OCI-LY7 (cell line): ENCODE measurements around the gene PCDH9.

ENCODE experiments used
- EZH2phosphoT487 ChIP-seq: fragments of 200-600 bp; sonication (generic); IDR thresholded peaks from 2 replicates; pipeline ENCODE4 v1.6.1; 2018; ENCODE audit warnings: low read depth, borderline replicate concordance, mild to moderate bottlenecking, mixed run types, antibody characterized with exemption, low read length, moderate library complexity, mixed read lengths
- TF ChIP-seq, protein P1 (sequence below): fragments of 200-600 bp; sonication (generic); conservative IDR thresholded peaks from 2 replicates; pipeline ENCODE4 v1.5.1; 2014; ENCODE audit warnings: mild to moderate bottlenecking, antibody characterized with exemption, low read length, moderate library complexity, mixed read lengths

DNA sequence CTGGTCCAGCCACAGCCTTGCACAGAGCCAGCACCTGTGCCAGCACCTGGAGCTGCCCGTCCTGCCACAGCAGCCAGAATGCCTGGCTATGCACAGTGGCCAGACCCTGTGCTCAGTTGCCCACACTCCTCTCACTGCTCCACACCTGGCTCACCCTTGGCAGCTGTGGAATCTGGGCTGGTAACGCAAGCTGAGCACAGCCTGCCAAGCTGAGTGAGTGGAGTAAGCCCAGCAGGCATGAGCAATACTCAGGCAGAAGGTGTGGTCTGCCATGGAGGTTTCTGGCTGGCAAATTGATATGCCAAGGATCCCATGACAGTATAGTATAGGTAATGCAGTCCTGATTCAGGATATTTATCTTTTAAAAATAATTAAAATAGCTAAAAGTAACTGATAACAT, 122.2 kb downstream of the PCDH9 start:
- TF ChIP-seq EZH2phosphoT487, result no peak
- TF ChIP-seq, protein P1, sequence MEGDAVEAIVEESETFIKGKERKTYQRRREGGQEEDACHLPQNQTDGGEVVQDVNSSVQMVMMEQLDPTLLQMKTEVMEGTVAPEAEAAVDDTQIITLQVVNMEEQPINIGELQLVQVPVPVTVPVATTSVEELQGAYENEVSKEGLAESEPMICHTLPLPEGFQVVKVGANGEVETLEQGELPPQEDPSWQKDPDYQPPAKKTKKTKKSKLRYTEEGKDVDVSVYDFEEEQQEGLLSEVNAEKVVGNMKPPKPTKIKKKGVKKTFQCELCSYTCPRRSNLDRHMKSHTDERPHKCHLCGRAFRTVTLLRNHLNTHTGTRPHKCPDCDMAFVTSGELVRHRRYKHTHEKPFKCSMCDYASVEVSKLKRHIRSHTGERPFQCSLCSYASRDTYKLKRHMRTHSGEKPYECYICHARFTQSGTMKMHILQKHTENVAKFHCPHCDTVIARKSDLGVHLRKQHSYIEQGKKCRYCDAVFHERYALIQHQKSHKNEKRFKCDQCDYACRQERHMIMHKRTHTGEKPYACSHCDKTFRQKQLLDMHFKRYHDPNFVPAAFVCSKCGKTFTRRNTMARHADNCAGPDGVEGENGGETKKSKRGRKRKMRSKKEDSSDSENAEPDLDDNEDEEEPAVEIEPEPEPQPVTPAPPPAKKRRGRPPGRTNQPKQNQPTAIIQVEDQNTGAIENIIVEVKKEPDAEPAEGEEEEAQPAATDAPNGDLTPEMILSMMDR, result no peak
